ENCODE results near the gene GCH1.
"Not testable (repeated sequence)": the region's sequence is repeated elsewhere in the genome, so short reads cannot be mapped to it uniquely, and the experiment has no call there.

The GCH1 gene

DNA sequence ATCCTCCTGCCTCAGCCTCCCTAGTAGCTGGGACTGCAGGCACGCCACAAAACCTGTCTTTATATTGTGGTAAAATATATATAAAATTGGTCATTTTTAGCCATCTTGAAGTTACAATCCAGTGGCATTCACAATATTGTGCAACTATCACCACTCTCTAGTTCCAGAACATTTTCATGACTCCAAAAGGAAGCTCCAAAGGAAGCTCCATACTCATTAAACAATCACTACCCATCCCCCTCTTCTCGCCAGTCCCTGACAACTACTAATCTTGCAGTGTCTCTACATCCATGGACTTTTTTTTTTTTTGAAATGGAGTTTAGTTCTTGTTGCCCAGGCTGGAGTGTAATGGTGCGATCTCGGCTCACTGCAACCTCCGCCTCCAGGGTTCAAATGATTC, 3.1 kb downstream of the GCH1 start:
- Histone ChIP-seq H3K4me3 (ENCODE audit: low read depth, low read length, poor library complexity, severe bottlenecking) (no peak overlapping the region), H3K4me1 (ENCODE audit: insufficient read depth, low read length, severe bottlenecking) (peaks cover 13% of the 10 kb centered on the region), H3K4me2 (ENCODE audit: low read length) (no peak overlapping the region), H3K9me3 (ENCODE audit: low read length) (no peaks in the 10 kb centered on the region), H3F3A (ENCODE audit: insufficient read depth, low read length) (no peaks in the 10 kb centered on the region), H3K27me3 (ENCODE audit: insufficient read depth, low read length) (no peaks in the 10 kb centered on the region), H3K9ac (ENCODE audit: low read length) (no peak overlapping the region), H3K9me2 (ENCODE audit: low read depth, low read length) (no peaks in the 10 kb centered on the region), H3K27ac (ENCODE audit: low read depth, low read length, poor library complexity, severe bottlenecking) (no peak overlapping the region), H3K79me2 (ENCODE audit: insufficient read depth, low read length) (no peaks in the 10 kb centered on the region), H2AFZ (ENCODE audit: low read length) (no peak overlapping the region), H4K20me1 (ENCODE audit: insufficient read depth, low read length) (no peaks in the 10 kb centered on the region), H3K36me3 (ENCODE audit: insufficient read depth, low read length) (no peaks in the 10 kb centered on the region)
- TF ChIP-seq, protein P1, sequence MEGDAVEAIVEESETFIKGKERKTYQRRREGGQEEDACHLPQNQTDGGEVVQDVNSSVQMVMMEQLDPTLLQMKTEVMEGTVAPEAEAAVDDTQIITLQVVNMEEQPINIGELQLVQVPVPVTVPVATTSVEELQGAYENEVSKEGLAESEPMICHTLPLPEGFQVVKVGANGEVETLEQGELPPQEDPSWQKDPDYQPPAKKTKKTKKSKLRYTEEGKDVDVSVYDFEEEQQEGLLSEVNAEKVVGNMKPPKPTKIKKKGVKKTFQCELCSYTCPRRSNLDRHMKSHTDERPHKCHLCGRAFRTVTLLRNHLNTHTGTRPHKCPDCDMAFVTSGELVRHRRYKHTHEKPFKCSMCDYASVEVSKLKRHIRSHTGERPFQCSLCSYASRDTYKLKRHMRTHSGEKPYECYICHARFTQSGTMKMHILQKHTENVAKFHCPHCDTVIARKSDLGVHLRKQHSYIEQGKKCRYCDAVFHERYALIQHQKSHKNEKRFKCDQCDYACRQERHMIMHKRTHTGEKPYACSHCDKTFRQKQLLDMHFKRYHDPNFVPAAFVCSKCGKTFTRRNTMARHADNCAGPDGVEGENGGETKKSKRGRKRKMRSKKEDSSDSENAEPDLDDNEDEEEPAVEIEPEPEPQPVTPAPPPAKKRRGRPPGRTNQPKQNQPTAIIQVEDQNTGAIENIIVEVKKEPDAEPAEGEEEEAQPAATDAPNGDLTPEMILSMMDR (IDR thresholded peaks at IDR 0.05; ENCODE audit: low read length), result no peak
- TF ChIP-seq EZH2 (IDR thresholded peaks at IDR 0.05; ENCODE audit: borderline replicate concordance, low read length), result no peak

DNA sequence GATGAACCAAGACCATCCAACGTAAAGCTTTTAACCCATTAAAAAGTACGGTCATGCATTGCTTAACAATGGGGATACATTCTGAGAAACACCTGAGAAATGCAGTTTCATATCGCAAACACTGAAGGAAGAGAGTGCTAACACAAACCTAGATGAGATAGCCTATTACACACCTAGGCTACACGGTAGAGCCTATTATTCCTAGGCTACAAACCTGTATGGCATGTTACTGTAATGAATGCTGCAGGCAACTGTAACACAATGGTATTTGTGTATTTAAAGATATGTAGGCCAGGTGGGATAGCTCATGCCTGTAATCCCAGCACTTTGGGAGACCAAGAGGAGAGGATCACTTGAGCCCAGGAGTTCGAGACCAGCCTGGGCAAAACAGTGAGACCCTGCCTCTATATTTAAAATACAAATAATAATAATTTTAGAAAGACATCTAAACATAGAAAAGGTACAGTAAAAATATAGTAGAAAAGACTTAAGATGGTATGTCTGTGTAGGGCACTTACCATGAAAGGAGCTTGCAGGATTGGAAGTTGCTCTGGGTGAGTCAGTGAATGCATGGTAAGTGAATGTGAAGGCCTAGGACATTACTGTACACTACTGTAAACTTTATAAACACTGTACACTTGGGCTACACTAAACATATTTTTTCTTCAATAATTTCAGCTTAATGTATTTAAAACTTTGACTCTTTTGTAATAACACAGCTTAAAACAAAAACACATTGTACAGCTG, 4.6 kb downstream of the GCH1 start:
- H3K27ac ChIP-seq (ENCODE audit: low read depth, low read length, poor library complexity, severe bottlenecking); H3K9me3 ChIP-seq (ENCODE audit: low read length); H3K4me3 ChIP-seq (ENCODE audit: low read depth, low read length, poor library complexity, severe bottlenecking); H3K27me3 ChIP-seq (ENCODE audit: insufficient read depth, low read length); H3K36me3 ChIP-seq (ENCODE audit: insufficient read depth, low read length); H2AFZ ChIP-seq (ENCODE audit: low read length); H3K9me2 ChIP-seq (ENCODE audit: low read depth, low read length); H4K20me1 ChIP-seq (ENCODE audit: insufficient read depth, low read length); H3F3A ChIP-seq (ENCODE audit: insufficient read depth, low read length); H3K9ac ChIP-seq (ENCODE audit: low read length); H3K79me2 ChIP-seq (ENCODE audit: insufficient read depth, low read length); H3K4me2 ChIP-seq (ENCODE audit: low read length): not testable (repeated sequence)
- H3K4me1 ChIP-seq (ENCODE audit: insufficient read depth, low read length, severe bottlenecking), result peaks cover 13% of the 10 kb centered on the region

DNA sequence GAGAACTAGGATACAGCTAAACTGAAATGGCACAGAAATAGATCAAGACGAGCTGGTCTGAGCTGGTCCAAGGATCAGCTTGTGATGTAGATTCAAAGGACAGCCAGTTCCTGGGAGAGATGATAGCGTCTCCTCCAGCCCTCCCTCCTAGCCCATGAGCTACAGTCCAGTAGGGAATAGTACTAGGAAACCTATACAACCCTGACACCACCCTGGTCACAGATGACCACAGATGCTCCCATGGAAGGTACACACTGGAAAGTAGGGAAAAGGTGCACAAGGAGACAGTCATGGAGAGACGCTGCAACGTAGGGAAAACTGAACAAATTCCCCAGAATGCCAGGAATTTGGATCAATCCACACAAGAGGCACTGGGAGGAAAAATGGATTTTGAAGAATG, 6.9 kb downstream of the GCH1 start:
- no peak overlapping the region for H3K9ac ChIP-seq (ENCODE audit: low read length)
- no peaks in the 10 kb centered on the region for H4K20me1 ChIP-seq (ENCODE audit: insufficient read depth, low read length)
- no peaks in the 10 kb centered on the region for H3K36me3 ChIP-seq (ENCODE audit: insufficient read depth, low read length)
- H3K27ac ChIP-seq (ENCODE audit: low read depth, low read length, poor library complexity, severe bottlenecking), result no peak overlapping the region
- no peaks in the 10 kb centered on the region for H3K9me3 ChIP-seq (ENCODE audit: low read length)
- H3F3A ChIP-seq (ENCODE audit: insufficient read depth, low read length), result no peaks in the 10 kb centered on the region
- no peak overlapping the region for H2AFZ ChIP-seq (ENCODE audit: low read length)
- H3K79me2 ChIP-seq (ENCODE audit: insufficient read depth, low read length), result no peaks in the 10 kb centered on the region
- H3K4me2 ChIP-seq (ENCODE audit: low read length), result no peak overlapping the region
- no peaks in the 10 kb centered on the region for H3K9me2 ChIP-seq (ENCODE audit: low read depth, low read length)
- H3K4me1 ChIP-seq (ENCODE audit: insufficient read depth, low read length, severe bottlenecking), result peaks cover 5% of the 10 kb centered on the region
- H3K4me3 ChIP-seq (ENCODE audit: low read depth, low read length, poor library complexity, severe bottlenecking), result no peak overlapping the region
- TF ChIP-seq, protein P1 (IDR thresholded peaks at IDR 0.05; ENCODE audit: low read length), result no peak
- no peak for TF ChIP-seq EZH2 (IDR thresholded peaks at IDR 0.05; ENCODE audit: borderline replicate concordance, low read length)
- no peaks in the 10 kb centered on the region for H3K27me3 ChIP-seq (ENCODE audit: insufficient read depth, low read length)

DNA sequence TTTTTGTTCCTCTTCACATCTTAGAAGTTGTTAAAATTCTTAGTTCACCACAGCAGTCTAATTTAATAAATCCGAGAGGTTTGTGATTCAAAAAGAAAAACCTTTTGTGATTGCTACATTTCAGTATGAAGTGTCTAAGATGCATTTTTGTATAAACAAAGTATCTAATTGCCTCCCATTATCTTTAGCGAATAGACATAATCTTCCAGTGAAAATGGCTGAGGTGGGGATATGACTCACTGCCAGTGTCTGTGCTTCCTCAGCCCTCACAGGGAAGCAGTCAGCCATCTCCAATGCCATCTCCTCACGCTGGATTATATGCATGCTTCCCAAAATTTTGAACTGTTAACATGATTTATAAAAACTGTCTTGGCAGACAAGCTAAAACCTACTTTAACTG, 7.6 kb downstream of the GCH1 start:
- Histone ChIP-seq H3K27ac (ENCODE audit: low read depth, low read length, poor library complexity, severe bottlenecking) (no peak overlapping the region), H3K27me3 (ENCODE audit: insufficient read depth, low read length) (no peaks in the 10 kb centered on the region), H2AFZ (ENCODE audit: low read length) (no peak overlapping the region), H3K9me2 (ENCODE audit: low read depth, low read length) (no peaks in the 10 kb centered on the region), H3K9me3 (ENCODE audit: low read length) (no peaks in the 10 kb centered on the region), H3K36me3 (ENCODE audit: insufficient read depth, low read length) (no peaks in the 10 kb centered on the region), H3F3A (ENCODE audit: insufficient read depth, low read length) (no peaks in the 10 kb centered on the region), H3K9ac (ENCODE audit: low read length) (no peak overlapping the region), H3K4me2 (ENCODE audit: low read length) (no peak overlapping the region), H3K4me3 (ENCODE audit: low read depth, low read length, poor library complexity, severe bottlenecking) (no peak overlapping the region), H3K4me1 (ENCODE audit: insufficient read depth, low read length, severe bottlenecking) (peaks cover 5% of the 10 kb centered on the region), H3K79me2 (ENCODE audit: insufficient read depth, low read length) (no peaks in the 10 kb centered on the region), H4K20me1 (ENCODE audit: insufficient read depth, low read length) (no peaks in the 10 kb centered on the region)
- TF ChIP-seq EZH2 (IDR thresholded peaks at IDR 0.05; ENCODE audit: borderline replicate concordance, low read length), result no peak
- TF ChIP-seq, protein P1 (IDR thresholded peaks at IDR 0.05; ENCODE audit: low read length), result no peak
